NCI-H1930 (cell line): ENCODE results near the gene SYT7.

Source experiments
- DNase-seq, 2 experiments: peaks; one replicate each; lab custom pipeline; 2025; lab: John Stamatoyannopoulos, UW

The SYT7 gene

DNA sequence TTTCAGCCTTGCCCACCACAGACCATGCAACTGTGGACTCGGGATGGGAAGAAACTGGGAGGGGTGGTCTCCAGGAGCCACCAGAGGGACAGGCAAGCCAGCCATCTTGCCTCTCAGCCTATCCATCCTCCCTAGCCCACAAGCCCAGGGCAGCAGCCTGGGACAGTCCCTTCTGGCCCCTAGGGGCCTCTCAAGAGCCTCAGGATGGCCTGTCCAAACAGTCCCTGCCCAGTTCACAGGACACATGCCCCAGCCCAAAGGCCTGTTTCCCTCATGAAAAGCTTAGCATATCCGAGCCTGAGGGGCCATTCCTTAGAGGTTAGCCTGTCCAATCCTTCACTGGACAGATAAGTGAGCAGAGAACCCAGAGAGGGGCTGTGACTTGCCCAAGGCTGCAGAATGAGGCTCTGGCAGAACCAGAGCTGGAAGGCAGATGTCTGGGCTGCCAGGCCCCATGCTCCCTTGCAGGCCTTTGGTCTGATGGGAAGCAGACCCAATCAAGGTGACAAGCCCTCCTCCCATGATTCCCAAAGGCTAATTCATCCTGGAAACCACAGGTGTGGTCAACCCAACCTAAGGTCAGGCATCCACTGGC lies 44.1 kb downstream of the SYT7 start:
- no peak for DNase-seq

DNA sequence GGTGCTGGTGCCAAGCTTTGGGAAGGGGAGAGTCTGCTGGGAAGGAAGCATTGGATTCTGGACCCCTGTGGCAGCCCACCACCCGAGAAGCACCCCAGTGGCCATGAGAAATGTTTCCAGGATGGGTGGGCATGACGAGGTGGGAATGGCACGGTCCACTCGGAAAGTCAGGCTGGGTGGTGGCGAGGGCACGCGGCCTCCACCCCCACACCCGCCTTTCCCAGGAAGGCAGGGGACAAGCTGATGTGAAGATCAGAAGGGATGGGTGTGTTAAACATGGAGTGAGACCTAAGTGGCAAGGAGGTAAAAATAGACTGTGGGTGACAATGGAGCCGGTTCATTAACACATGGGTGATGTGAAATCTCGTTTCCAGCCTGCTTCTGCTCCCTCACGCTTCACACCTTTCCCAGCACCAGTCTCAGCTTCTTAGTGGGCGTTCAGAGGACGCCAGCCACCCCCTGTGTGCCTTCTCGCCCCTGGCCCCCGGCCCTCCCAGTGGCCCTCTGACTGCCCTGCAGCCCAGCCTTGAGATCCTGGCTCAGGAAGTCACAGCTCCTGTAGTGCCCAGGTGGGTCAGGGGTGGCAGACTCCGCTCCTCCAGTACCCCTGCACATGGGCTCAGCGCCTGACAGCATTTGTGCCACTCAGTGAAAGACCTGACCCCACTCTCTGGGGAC lies 44.7 kb downstream of the SYT7 start:
- no peak for DNase-seq

DNA sequence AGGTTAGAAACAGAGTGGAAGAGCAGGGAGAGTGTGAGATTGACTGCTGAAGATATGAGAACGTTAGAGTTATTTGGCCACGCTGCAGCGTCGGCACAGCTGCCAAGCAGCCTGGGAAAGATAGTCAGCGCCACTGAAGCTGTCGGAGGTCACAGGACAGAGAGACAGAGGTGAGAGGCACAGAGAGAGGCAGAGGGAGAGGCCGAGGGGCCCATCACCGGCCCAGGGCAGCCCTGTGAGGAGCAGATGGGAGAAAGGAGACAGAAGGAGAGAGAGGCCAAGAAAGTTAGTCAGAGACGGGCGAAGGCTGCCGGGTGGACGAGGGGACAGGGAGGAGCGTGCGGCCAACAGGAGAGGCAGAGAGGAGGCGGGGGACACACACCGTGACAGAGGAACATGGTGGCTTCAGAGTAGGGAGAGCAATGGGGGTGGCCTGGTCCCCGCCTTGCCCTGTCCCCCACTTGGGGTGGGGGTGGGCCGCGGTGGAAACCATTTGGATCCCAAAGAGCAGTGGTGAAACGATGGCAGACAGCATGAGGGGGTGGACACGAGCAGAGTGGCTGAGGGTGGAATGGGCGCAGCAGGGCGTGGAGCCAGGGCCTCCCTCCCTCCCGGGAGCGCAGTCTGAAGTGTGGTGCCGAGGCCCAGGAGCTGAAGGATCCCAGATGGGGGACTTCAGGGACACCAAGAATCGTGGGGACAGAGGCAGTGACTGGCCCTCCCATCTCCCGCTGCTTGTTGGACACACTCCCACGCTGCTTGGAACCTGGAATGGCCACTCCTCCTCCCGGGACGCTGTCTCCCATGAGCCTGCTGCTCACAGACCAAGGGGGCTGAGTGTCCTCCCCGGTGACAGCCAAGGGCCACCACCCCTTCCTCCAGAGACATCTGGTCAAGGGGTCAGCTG lies 45.7 kb downstream of the SYT7 start:
- no peak for DNase-seq

DNA sequence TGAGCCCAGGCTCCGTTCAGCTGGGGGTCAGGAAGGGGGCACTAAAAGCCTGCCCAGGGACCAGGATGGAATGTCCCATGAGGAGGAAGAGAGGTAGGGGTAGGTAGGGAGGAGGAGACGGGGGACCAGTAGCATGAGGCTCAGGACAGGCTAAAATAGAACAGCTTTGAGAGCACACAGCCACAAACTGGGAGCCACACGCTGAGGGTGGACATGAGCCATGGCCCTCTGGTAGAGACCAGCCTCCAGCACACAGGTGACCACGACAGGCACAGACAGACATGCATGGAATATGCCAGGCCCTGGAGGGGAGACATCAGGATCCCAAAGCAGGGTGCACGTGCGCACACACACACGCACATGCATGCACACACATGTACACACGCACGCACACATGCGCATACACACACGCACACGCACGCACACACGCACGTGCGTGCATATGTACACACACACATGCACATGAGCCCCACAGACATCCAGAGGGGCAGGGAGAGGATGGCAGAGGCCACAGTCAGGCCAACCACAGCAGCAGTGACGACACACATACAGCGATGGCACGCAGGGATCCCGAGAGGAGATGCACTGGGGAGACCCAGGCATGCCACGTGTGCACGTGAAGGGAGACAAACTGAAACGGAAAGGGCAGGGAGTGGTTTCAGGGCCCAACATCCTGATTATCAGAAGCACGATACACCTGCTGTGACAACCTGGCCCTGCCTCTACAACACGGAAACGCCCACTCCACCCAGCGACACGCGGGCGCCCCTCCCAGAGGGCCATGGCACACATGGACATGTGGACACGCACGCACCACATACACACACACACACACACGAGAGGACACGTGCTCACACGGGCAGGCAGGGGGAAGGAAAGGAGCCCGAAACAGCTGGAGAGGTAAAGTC lies 46.6 kb downstream of the SYT7 start:
- DNase-seq, result no peak

DNA sequence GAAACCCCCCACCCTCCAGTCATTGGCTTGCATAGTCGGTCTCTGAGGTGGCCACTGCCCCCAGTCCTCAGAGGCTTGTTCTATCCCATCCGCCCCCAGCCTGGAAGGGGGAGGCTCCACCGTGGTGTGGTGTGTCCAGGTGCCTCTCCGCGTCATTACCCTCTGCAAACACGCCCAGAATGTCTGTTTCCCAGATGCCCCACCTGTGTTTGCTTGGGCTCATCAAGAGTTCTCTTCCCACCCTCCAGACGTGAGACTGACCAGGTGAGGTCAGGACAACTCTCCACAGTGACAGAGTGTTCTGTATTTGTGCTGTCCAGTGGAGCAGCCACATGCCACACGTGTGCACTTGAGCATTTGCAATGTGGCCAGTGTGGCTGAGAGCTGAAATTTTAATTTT lies 47.5 kb downstream of the SYT7 start:
- no peak for DNase-seq

DNA sequence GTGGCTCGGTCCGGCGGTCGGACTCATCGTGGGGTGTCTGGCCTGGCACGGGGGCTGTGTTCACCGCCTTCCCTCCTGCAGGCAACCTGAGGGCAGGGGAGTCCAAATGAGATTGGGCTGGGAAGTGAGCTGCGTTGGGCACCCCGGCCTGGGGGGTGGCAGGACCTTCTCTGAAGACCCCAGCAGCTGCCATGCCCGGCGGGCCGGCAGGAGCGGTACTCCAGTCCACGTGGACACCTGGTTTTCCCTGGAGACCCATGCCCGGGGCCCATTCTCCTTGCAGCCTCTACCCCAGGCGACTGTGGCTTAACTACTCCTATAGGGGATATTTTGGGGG lies 47.9 kb downstream of the SYT7 start:
- DNase-seq, result no peak

DNA sequence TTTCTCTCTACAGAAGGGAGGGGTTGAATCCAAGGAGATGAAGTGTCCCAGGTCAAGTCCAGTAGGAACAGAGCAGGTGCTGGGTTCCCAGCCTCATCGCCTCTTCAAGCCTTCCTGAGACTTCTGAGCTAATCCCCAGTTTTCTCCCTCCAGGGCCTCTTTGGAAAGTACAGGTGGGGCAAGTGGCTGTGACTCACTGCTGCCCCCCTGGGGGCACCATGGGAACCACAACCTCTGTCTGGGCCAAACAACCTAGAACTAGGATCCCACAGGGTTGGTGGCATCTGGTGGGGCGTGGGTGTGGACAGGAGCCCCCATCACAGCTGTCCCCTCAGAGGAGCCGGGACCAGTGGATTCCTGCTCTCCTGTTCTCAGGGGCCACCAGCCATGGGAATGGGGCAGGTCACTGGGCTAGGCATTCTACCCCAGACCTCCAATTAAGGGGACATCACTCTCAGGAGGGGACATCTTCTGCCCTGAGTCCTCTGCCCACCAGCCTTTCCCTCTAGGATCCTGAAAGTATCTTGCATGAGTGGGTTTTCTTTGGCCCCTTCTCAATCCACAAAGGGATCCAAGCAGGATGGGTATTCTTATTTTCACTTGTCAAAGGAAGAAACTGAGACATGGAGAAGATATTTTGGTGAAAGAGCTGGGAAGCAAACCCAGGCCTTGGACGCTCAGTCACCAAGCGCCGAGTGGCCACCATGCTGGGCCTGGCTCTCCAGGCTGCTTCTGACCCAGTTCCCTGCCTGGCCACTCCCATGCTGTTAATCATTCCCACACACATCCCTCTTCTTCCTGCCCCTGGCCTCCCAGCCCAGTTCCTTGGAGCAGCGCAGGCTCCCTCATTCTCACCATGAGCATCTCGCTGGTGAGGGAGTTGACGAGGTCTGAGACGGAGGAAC lies 48.5 kb downstream of the SYT7 start:
- peak in 1 of 2 experiments; percentile 13 for DNase-seq

DNA sequence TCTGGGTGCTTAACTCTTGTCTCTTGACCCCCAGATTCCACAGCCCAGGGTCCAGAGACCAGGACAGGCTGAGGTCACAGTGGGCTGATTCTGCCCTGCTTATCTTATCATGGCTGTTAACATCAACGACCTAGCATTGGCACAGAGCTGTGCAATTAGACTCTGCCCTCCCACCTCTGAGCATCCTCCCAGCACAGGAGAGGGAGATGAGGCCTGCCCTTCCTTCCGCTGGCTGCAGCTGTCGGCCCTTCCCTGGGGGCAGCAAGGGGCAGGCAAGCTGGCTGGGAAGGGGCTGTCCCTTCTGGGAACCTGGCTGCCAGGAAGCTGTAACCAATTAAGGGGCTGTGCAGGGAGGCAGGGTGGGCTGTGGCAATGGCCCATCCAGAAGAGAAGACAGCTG lies 49.8 kb downstream of the SYT7 start:
- no peak for DNase-seq

DNA sequence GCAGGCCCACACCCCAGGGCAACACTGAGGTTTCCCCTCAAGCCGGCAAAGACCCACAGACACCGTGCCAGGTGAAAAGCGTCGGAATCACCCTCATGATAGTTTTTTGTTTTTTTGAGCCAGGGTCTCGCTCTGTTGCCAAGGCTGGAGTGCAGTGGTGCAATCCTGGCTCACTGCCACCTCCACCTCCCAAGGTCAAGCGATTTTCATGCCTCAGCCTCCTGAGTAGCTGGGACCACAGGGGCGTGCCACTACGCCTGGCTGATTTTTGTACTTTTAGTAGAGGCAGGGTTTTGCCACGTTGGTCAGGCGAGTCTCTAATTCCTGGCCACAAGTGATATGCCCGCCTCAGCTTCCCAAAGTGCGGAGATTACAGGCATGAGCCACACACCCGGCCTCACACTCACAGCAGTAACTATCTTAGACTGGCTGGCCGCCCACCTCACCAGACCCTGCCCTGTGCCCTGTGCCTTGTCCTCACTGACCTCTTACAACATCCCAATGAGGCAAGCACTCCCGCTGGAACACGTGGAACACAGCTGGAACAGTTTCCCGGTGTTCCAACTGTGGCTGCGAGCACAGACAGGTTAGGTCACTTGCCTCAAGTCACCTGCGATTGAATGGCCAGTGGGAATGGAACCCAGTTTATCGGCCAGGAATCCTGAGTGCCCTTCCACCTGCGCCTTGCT lies 51.2 kb downstream of the SYT7 start:
- no peak for DNase-seq

DNA sequence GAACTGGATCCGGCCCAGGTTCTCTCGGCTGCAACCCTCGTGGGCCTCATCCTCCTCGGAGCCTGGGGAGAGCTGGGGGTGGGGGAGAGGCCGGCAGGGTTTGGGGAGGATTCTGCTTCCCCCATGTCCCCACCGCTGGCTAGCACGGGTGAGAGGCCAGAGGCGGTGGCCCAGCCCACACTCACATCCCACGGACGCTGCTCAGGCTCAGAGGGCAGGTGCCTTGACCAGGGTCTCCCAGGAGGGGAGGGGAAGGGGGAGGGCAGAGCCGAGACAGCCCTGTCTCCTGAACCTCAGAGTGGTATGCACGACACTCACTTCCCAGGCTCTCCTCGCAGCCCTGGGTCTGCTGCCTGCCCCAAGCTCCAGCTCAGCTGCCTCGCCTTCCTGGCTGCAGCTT lies 52.8 kb downstream of the SYT7 start:
- DNase-seq, result no peak

DNA sequence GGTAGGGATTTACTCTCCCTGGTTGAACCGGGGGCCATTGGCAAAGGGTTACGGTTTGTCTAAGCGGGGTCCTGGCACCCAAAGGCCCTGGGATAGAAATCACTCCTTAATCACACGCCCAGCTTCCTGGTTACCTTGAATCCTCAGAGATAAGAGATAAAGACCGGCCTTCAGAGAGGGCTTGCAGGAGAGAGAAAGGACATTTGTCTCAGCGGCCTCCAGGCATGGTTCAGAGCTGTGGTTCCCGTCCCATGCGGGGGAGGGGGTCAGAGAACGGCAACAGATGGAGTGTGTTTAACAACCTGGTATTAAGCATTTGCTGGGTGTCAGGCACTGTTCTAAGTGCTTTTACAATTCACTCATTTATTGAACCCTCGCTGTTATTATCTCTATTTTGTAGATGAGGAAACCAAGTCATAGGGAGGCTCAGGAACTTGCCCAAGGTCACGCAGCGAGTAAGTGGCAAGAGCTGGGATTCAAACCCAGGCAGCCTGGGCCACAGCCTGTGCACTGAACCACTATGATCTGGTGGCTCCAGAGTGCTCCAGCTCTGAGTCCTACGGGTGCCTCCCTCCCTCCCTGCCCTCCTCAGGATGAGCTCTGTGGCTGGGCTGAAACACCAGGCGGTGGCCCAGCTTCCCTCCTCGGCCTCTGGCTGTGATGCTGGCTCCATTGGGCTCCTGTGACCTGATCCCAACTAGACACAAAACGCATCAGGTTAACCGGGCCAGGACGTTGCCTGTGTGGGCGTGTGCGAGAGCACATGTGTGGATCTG lies 53.7 kb downstream of the SYT7 start:
- no peak for DNase-seq

DNA sequence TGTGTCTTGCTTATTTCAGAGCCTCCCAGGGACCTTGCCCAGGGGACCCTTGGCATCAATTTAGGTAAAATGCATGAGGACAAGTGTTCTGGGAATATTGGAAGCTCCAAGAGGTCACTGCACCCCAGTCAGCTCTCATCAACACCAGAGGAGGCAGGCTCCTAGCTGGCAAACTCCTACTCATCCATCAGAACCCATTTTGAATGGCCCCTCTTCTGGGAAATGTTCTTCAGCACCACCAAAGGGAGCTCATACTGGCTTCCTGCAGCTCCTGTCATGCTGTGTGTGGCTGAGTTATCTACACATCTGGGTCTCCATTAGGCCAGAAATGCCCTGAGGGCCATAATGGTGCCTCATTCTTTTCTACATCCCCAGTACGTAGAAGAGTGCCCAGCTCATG lies 54.6 kb downstream of the SYT7 start:
- DNase-seq, result no peak

DNA sequence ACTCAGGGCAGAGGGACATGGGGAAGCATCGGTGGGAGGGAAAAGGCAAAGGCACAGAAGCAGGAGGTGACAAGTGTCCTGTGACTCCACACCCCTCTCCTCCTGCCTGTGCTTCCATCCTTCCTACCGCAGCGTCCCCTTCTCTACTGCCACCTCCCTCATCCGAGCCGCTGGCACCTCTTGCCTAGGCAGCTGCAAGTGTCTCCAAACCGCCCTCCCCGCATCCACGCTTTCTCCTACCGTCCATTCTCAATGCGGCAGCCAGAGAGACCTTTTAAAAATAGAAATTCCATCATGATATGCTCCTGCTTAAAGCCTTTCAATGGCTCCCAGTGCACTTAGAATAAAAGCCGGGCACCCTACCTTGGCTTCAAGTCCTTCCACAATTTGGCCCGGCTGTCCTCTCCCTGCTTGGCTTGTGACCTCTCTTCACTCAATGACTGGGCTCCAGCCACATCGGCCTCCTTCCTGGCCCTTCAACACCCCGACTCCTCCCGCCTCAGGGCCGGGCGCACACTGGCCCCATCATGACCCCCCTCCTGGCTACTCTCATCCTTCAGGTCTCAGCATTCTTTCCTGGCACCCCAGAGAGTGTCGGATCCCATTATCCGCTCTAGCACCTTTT lies 55.8 kb downstream of the SYT7 start:
- no peak for DNase-seq

DNA sequence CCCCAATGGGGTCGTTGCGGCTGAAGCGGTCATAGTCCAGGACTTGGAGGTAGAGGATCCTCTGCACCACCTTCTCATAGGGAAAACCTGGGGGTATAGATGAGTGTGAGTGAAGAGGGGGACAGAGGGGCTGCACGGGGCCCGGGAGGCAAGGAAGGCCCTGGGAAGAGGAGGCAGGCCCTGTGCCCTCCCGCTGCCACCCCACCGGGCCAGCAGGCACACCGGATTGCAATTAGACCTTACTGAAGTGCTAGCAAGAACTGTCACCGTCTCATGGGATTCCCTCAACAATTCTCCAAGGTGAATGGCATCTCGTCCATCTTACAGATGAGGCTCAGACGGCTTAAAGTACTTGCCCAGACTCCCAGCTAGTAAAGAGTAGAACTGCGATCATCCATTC lies 56.4 kb downstream of the SYT7 start:
- no peak for DNase-seq

DNA sequence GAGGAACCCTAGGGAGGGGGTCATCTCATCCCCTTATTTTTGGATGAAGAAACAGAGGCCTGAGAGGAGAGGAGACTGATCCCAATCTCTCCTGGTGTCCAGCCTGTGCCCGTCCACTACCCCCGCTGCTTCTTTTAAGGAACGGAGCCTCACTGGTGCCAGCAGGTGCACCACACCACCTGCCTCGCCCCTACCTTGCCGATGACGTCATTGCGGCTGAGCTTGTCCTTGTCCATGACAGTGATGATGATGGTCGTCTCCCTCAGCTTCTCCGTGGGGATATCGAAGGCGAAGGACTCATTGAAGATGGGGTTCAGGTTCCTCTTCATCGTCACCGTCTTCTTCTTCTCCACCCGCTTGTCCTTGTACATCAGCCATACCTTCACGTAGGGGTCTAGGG lies 58.0 kb downstream of the SYT7 start:
- no peak for DNase-seq

DNA sequence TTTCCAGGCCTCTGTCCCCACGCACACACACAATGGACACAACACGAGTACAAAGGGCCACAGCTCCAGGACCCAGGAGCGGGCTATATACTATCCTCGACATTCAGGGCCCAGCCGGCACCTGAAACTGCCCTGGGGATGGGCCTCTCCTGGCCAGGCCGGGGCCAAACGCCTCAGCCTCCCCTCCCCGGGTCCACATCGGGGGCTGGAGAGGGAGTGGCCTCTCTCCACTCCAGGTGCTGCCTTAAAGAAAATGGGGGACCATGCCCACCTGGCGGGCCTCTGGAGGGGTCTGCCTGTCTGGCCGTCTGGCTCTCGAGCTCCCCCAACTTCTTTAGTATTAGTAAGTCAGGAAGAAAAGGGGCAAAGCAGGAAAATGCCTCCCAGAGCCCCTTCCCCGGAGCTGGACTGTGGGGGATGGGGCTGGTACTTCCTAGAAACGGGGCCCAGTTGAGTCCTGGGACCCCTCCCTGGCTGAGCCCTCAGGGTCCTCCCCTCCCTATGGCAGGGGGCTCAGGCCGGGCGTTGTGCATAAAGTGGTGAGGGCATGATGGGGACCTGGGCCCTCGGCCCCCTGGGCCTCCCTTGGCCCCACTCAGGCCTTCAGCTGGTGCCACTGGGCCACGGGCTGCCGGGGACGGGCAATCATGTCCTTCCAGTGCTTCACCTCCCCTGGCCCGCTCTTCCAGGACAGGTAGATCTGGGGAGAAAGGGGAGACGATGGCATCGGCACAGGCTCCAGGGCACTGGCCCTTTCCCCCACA lies 62.7 kb downstream of the SYT7 start:
- no peak for DNase-seq

DNA sequence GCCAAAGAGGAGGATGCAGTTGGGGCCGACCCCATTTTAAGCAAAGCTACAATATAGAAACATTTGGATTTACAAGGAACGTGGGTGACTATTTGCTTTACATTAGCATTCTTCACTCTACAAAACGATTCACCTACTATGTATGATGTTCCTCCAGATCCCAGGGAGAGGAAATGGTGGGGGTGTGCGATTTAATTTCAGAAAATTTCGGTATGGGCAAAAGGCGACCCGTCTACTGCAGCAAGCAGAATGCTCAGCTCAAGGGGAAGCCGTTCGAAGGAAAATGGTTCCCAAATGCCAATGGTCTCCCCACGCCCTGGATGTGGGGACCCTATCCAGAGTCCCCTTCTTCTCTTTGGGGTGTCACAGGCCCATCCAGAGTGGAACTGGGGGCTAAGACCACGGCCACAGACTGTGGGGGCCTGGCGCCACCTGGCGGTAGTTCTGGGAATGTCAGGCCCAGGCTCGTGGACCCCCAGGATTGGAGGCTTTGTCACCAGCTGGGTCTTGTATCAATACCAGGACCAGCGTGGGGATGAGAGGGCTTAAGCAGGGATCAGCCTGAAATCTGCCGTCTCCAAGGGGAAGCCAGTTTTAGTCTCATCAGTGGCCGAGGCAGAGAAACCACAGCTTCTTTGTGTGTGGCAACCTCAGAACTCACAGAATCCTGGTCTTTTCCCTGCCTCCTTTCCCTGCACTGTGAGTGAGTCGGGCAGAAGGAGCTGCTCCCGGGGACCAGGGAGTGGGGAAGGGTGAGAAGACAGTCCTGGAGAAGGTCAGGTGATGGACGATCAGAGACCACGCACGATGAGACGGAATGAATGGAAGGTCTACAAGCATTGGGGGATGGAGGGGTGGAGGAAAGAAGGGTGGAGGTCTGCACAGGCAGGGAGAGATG lies 64.0 kb downstream of the SYT7 start:
- peak in 1 of 2 experiments; percentile 31 for DNase-seq
